Fibroblast of villous mesenchyme (primary cell): ENCODE data around the gene CHRDL2. TPM values are rescaled to one million over a fixed set of nuclear protein-coding genes. Genes with fewer than 3 reads are reported as not detected.
A peak's percentile ranks its signal among the peaks of the same experiment; 100 is the strongest.

Experiments used
- DNase-seq: peaks from one replicate; pipeline ENCODE4 v3.0.0-alpha.2; 2010; ENCODE audit warnings: low read depth
- H3K4me3 ChIP-seq: 2 replicates; pipeline ENCODE4 v1.5.1; 2011; ENCODE audit warnings: low read depth, mild to moderate bottlenecking, low read length
- total RNA-seq: library from RNA; depleted of rRNA; stranded (reverse); fragments of >200 nt; gene quantifications from 2 replicates; pipeline ENCODE4 v1.2.3, GENCODE V29; 2012
- TF ChIP-seq, protein P1 (sequence below): IDR thresholded peaks from 2 replicates; pipeline ENCODE4 v1.5.1; 2012; ENCODE audit warnings: low read depth, mild to moderate bottlenecking, low read length; ENCODE audit not compliant: insufficient read depth

CHRDL2 gene
- total RNA-seq, 1 donor: not detected

DNA sequence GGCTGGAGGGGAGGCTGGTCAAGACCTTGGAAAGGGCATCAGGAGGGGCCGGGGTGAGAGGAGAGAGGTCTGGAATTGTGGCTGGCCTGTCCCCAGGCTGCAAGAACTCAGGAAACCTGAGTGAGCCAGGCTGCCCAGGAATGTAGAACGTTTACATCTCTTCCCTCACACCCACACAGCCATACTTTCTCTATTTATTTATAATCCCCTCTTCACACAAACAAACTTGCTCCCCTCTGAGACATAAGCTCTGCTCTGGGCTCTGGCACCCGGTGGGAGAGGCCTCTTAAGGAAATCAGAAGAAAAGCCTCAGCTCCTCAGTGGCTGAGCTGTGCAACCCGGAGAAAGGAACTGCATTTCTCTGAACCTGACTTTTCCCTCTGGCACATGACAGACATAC, 5.5 kb downstream of the CHRDL2 start:
- H3K4me3 ChIP-seq: no peak overlapping the region
- TF ChIP-seq, protein P1, sequence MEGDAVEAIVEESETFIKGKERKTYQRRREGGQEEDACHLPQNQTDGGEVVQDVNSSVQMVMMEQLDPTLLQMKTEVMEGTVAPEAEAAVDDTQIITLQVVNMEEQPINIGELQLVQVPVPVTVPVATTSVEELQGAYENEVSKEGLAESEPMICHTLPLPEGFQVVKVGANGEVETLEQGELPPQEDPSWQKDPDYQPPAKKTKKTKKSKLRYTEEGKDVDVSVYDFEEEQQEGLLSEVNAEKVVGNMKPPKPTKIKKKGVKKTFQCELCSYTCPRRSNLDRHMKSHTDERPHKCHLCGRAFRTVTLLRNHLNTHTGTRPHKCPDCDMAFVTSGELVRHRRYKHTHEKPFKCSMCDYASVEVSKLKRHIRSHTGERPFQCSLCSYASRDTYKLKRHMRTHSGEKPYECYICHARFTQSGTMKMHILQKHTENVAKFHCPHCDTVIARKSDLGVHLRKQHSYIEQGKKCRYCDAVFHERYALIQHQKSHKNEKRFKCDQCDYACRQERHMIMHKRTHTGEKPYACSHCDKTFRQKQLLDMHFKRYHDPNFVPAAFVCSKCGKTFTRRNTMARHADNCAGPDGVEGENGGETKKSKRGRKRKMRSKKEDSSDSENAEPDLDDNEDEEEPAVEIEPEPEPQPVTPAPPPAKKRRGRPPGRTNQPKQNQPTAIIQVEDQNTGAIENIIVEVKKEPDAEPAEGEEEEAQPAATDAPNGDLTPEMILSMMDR: no peak
- DNase-seq: peak; percentile 54

DNA sequence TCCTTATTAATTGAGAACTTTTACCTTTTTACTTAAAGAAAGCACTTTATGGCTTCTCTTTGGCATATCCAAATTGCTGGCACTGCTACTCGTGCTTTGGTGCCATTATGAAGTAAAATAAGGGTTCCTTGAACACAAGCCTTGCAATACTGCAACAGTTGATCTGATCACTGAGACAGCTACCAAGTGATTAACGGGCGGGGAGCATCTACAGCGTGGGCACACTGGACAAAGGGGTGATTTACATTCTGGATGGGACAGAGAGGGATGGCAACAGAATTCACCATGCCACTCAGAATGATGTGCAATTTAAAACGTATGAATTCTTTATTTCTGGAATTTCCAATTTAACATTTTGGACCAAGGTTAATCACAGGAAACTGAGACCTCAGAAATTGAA, 7.7 kb downstream of the CHRDL2 start:
- no peak overlapping the region for H3K4me3 ChIP-seq
- no peak for DNase-seq
- TF ChIP-seq, protein P1: no peak

DNA sequence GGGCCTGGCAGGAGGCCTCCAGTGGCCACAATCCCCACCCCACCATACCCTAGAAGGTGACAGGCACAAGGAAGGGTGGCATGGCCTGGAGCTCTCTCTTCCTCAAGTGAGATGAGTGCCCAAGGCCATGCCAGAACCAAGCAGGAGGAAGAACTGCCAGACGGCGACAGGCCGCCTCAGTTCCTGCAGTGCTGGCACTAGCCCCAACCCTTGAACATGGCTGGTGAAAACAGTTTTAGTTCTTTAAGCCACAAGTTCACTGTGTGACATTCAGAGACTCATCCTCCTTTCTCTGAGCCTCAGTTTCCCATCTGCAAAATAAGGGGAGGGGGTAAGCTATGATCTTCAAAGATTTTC, 9.8 kb downstream of the CHRDL2 start:
- TF ChIP-seq, protein P1: no peak
- no peak overlapping the region for H3K4me3 ChIP-seq
- no peak for DNase-seq

DNA sequence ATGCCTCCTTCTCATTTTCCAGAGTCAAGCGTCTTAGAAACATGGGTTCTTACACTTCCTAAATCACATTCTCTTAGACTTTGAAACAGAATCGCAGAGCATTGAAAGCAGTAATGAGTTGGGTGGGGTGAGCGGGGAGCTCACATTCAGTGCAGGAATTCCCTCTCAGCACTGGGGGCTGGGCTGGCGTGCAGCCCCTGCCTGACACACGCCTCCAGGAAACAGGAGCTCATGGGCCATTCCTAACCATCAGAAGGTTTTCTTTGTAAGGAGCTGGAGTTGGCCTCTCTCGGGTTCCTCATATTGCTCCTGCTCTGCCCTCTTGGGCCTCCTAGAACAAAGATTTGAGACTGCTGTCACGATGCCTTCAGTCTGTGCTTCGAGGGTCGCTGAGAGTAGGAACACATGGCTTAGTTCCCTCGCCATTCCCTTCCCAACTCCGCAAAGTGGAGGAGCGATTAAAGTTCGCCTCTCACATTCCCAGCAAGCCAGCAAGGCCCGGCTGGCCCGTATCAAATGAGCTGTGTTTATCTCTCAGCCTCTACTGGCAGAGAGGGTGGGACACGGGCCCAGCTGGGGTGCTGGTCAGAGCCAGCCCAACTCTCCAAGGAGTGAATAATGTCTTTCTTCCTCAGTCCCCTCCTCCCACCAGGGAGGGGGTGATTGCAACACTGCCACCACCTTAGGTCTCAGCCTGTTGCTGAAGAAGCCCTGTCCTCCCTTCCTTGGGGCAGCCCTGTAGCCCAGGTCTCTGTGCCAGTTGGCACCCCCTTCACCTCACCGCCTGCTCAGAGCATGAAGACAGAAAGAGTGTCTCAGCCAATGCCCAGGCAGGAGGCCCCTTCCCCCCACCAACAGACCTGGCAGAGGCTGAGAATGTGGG, 10.4 kb downstream of the CHRDL2 start:
- H3K4me3 ChIP-seq: no peak overlapping the region
- peak; percentile 78 for DNase-seq
- TF ChIP-seq, protein P1: no peak

DNA sequence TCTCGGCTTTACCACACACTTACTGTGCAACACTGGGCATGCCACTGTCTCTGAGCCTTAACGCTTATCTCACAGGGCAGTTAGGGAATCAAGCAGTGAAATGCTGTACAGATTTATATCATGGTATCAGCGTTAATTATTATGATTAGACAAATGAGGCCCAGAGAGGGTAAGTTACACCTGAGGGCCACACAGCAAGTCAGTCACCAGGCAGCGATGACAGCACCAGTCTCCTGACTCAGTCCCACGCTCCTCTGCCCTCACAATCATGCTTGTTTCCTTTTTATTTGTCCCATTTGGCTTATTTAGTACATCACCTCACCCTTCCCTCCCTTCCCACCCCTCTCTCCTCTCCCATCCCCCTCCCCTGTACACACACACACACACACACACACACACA, 12.2 kb downstream of the CHRDL2 start:
- no peak for DNase-seq
- TF ChIP-seq, protein P1: no peak
- no peak overlapping the region for H3K4me3 ChIP-seq

DNA sequence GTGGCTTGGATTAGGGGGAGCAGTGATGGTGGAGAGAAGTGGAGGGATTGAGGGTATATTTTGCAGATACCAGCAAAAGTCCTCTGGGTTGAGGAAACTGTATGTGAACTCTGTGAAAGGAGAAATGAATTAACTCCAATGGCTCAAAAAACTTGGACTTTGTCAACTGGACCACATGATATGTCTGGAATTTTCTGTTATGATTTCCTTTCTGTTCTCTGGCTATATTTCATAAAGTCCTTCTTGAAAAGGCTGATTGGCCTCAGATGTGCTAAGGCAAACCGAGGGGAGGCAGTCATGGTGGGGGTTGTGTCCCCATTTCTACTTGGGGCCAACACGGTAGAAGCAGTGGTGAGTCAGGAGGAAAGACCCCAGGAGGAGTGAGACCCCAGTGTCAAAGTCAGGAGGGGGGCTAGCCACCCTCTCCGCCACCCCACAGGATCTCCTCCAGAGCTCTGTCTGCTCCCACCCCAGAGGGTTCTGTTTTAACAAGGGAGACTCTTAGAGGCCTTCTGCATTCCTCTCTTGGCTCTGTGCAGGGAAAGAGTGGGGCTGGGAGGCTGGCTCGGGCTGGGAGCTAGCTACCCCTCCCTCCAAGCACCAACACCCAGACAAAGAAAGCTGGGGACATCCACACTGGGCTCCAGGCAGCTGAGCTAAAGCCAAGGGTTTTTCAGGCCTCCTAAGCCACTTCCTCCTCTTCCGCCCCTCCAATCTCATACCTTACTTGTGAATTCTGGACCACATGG, 13.8 kb downstream of the CHRDL2 start:
- TF ChIP-seq, protein P1: no peak
- H3K4me3 ChIP-seq: no peak overlapping the region
- no peak for DNase-seq
